ENCODE data around the gene YBX3. TPM values are rescaled to one million over a fixed set of nuclear protein-coding genes. Genes with fewer than 3 reads are reported as not detected.
"Not testable (repeated sequence)": the region's sequence is repeated elsewhere in the genome, so short reads cannot be mapped to it uniquely, and the experiment has no call there.

Gene YBX3
- polyA plus RNA-seq, 1 of the 3 experiments (the other 2 are of a cell fraction), result 22.4 TPM

GRCh38 chr12:10743420-10743819 lies 20.3 kb upstream of the YBX3 start:
- H3K4me2 ChIP-seq; H3K27me3 ChIP-seq (ENCODE audit: insufficient read depth); H3K9me2 ChIP-seq; H3K27ac ChIP-seq (ENCODE audit: low read depth in 2 of 2, low read length in 1 of 2); DNase-seq; H2AFZ ChIP-seq (ENCODE audit: low read depth); H3K4me3 ChIP-seq (ENCODE audit: low read depth in 2 of 2, low read length in 1 of 2); H3K79me2 ChIP-seq (ENCODE audit: insufficient read depth); H3K9ac ChIP-seq; H3K4me1 ChIP-seq (ENCODE audit: control insufficient read depth in 1 of 2, insufficient read depth in 2 of 2, low read depth in 1 of 2, low read length in 1 of 2); H3F3A ChIP-seq (replicated peaks; ENCODE audit: insufficient read depth); H3K36me3 ChIP-seq (replicated peaks in 1 of 2; ENCODE audit: control insufficient read depth in 1 of 2, insufficient read depth in 2 of 2, low read length in 1 of 2); H4K20me1 ChIP-seq (ENCODE audit: insufficient read depth); H3K9me3 ChIP-seq; POLR2A ChIA-PET: not testable (repeated sequence)
- 23% methylated on average over 6 of the region's 6 CpGs for WGBS (ENCODE audit: low lambda C conversion rate)
- CTCF ChIA-PET, result interaction anchor here (0.6 kb wide), 1 partner anchor 141 kb away, joined by 3 read pairs; no protein-coding TSS in a partner anchor

DNA sequence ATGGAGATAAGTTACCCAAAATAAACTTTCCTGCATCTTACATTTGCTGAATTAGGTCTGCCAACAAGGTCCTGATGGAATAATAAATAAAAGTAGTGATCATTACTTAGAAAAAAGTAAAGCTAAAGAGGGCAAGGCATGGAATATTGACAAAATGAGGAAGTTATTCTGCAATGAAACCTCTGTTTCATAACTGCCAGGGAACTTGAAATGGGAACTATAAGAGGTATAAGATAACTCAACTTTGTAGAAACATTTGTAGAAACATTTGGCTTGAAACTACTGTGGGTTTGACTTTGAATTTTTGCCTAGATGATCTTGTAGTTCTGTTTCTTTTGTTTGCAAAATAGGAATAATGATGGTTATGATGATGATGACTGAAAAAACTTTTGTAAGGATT lies 18.7 kb upstream of the YBX3 start:
- no peaks in the 10 kb centered on the region for H3K9me2 ChIP-seq
- no peaks in the 10 kb centered on the region for H3K79me2 ChIP-seq (ENCODE audit: insufficient read depth)
- no peak overlapping the region for H2AFZ ChIP-seq (ENCODE audit: low read depth)
- DNase-seq, result no peak
- H3K4me2 ChIP-seq, result no peak overlapping the region
- H3K4me3 ChIP-seq (ENCODE audit: low read depth in 2 of 2, low read length in 1 of 2), result no peak overlapping the region
- H3K9ac ChIP-seq, result no peak overlapping the region
- H3K27ac ChIP-seq (ENCODE audit: low read depth in 2 of 2, low read length in 1 of 2), result no peak overlapping the region
- CTCF ChIA-PET, result no interaction called here
- no peaks in the 10 kb centered on the region for H4K20me1 ChIP-seq (ENCODE audit: insufficient read depth)
- H3K9me3 ChIP-seq, result no peaks in the 10 kb centered on the region
- H3K4me1 ChIP-seq (ENCODE audit: control insufficient read depth in 1 of 2, insufficient read depth in 2 of 2, low read depth in 1 of 2, low read length in 1 of 2), result no peaks in the 10 kb centered on the region
- POLR2A ChIA-PET, result no interaction called here
- no peak for TF ChIP-seq CHD2 (IDR thresholded peaks at IDR 0.05; ENCODE audit: low read length, partially characterized antibody)
- no peak for TF ChIP-seq REST (IDR thresholded peaks at IDR 0.05; ENCODE audit: low read depth, low read length)
- no peak for TF ChIP-seq FOSL2 (IDR thresholded peaks at IDR 0.05; ENCODE audit: borderline replicate concordance, low read depth)
- TF ChIP-seq, protein P1, sequence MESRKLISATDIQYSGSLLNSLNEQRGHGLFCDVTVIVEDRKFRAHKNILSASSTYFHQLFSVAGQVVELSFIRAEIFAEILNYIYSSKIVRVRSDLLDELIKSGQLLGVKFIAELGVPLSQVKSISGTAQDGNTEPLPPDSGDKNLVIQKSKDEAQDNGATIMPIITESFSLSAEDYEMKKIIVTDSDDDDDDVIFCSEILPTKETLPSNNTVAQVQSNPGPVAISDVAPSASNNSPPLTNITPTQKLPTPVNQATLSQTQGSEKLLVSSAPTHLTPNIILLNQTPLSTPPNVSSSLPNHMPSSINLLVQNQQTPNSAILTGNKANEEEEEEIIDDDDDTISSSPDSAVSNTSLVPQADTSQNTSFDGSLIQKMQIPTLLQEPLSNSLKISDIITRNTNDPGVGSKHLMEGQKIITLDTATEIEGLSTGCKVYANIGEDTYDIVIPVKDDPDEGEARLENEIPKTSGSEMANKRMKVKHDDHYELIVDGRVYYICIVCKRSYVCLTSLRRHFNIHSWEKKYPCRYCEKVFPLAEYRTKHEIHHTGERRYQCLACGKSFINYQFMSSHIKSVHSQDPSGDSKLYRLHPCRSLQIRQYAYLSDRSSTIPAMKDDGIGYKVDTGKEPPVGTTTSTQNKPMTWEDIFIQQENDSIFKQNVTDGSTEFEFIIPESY (IDR thresholded peaks at IDR 0.05; ENCODE audit: borderline replicate concordance, low read depth), result no peak
- no peaks in the 10 kb centered on the region; the same call in 1 of the 2 replicates for H3K27me3 ChIP-seq (ENCODE audit: insufficient read depth)
- no peaks in the 10 kb centered on the region for H3F3A ChIP-seq (replicated peaks; ENCODE audit: insufficient read depth)
- H3K36me3 ChIP-seq (replicated peaks in 1 of 2; ENCODE audit: control insufficient read depth in 1 of 2, insufficient read depth in 2 of 2, low read length in 1 of 2), result no peaks in the 10 kb centered on the region

DNA sequence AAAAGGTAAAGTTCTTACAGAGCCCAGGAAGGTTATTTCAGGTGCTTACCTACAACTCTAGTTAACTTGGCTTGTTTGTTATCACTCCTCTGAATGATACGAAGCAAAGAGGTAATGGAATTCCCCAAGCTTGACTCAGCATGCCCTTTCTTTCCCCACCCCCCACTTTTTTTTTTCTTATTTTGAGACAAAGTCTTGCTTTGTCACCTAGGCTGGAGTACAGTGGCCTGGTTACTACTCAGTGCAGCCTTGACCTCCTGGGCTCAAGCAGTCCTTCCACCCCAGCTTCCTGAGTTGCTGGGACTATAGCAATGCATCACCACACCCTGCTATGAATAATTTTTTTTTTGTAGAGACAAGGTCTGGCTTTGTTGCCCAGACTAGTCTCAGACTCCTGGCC lies 17.1 kb upstream of the YBX3 start:
- Histone ChIP-seq H3K27ac (ENCODE audit: low read depth in 2 of 2, low read length in 1 of 2) (no peak overlapping the region), H3K9me2 (no peaks in the 10 kb centered on the region), H3K27me3 (ENCODE audit: insufficient read depth) (peaks cover 4% of the 10 kb centered on the region; the same call in 1 of the 2 replicates), H3K9me3 (no peaks in the 10 kb centered on the region), H3F3A (replicated peaks; ENCODE audit: insufficient read depth) (no peaks in the 10 kb centered on the region), H3K36me3 (replicated peaks in 1 of 2; ENCODE audit: control insufficient read depth in 1 of 2, insufficient read depth in 2 of 2, low read length in 1 of 2) (no peaks in the 10 kb centered on the region), H3K4me3 (ENCODE audit: low read depth in 2 of 2, low read length in 1 of 2) (no peak overlapping the region), H3K9ac (no peak overlapping the region), H3K4me2 (no peak overlapping the region), H3K79me2 (ENCODE audit: insufficient read depth) (no peaks in the 10 kb centered on the region), H3K4me1 (ENCODE audit: control insufficient read depth in 1 of 2, insufficient read depth in 2 of 2, low read depth in 1 of 2, low read length in 1 of 2) (no peaks in the 10 kb centered on the region), H4K20me1 (ENCODE audit: insufficient read depth) (no peaks in the 10 kb centered on the region), H2AFZ (ENCODE audit: low read depth) (no peak overlapping the region)
- DNase-seq, result no peak
- CTCF ChIA-PET, result interaction anchor here (1.7 kb wide), 1 partner anchor 10 kb away, joined by 8 read pairs; no protein-coding TSS in a partner anchor
- POLR2A ChIA-PET, result no interaction called here
- WGBS (ENCODE audit: low lambda C conversion rate), result 0% methylated on average over 1 of the region's 1 CpG
- TF ChIP-seq GATA2 (CRISPR knock-in tag; IDR thresholded peaks at IDR 0.05) (no peak), NRF1 (IDR thresholded peaks at IDR 0.05; ENCODE audit: low read depth, low read length) (no peak), POLR2AphosphoS5 (IDR thresholded peaks at IDR 0.05; ENCODE audit: low read depth, low read length) (no peak), MAX (IDR thresholded peaks at IDR 0.05; ENCODE audit: low read depth) (no peak), PBX3 (IDR thresholded peaks at IDR 0.05) (no peak), EZH2phosphoT487 (IDR thresholded peaks at IDR 0.05; ENCODE audit: borderline replicate concordance, low read depth) (no peak), RAD21 (IDR thresholded peaks at IDR 0.05; ENCODE audit: low read length) (no peak), FOXM1 (IDR thresholded peaks at IDR 0.05; ENCODE audit: low read depth) (no peak)
